Thoracic aorta (tissue), 2 donors: ENCODE data around the gene ICAM4. TPM values are rescaled to one million over a fixed set of nuclear protein-coding genes. Genes with fewer than 3 reads are reported as not detected.

Experiments
- ATAC-seq: fragments of 150-250 bp; one replicate; pipeline ENCODE4 v1.8.0; 2017; ENCODE audit warnings: low read depth; ENCODE audit not compliant: insufficient number of reproducible peaks, low FRiP score
- DNase-seq: peaks from one replicate; pipeline ENCODE4 v3.0.0-alpha.2; 2020; ENCODE audit warnings: low spot score
- H3K27ac ChIP-seq, 2 donors: fragments of 200-600 bp; sonication (generic); 1 replicate in 1 of 2; 2 replicates in 1 of 2; pipeline ENCODE4 v1.5.1; 2016; ENCODE audit warnings: mild to moderate bottlenecking in 2 of 2, moderate library complexity in 2 of 2
- H3K27me3 ChIP-seq: fragments of 200-600 bp; sonication (generic); replicated peaks from 2 replicates; pipeline ENCODE4 v1.6.0; 2016; ENCODE audit warnings: mild to moderate bottlenecking; ENCODE audit not compliant: insufficient read depth
- H3K36me3 ChIP-seq: fragments of 200-600 bp; sonication (generic); one replicate; pipeline ENCODE4 v1.5.1; 2016
- H3K4me1 ChIP-seq, 2 donors: fragments of 200-600 bp; sonication (generic); 1 replicate in 1 of 2; 2 replicates in 1 of 2; pipeline versions ENCODE4 v1.5.1 to v1.6.0; 2016; ENCODE audit warnings: low read depth in 2 of 2, mild to moderate bottlenecking in 1 of 2; ENCODE audit not compliant: control insufficient read depth in 1 of 2
- H3K4me3 ChIP-seq: fragments of 200-600 bp; sonication (generic); 2 replicates; pipeline ENCODE4 v1.5.1; 2016; ENCODE audit warnings: mild to moderate bottlenecking
- H3K9me3 ChIP-seq: fragments of 200-600 bp; sonication (generic); 2 replicates; pipeline ENCODE4 v1.5.1; 2016
- CTCF ChIP-seq: fragments of 200-600 bp; sonication (generic); IDR thresholded peaks from one replicate; pipeline ENCODE4 v1.5.1; 2019; ENCODE audit warnings: antibody characterized with exemption
- total RNA-seq, 2 donors: library from RNA; depleted of rRNA; stranded (reverse); fragments of >200 nt; gene quantifications; one replicate each; pipeline versions ENCODE4 v1.1.0 to v1.2.3, GENCODE V29; 2016

Gene ICAM4
- total RNA-seq, 2 donors from 2014 or later = 0.95 to 2.0 TPM

- no peak overlapping the region for H3K27ac ChIP-seq
- TF ChIP-seq CTCF = no peak
- H3K27me3 ChIP-seq = no peaks in the 10 kb centered on the region
- no peaks in the 10 kb centered on the region for H3K9me3 ChIP-seq
- H3K4me1 ChIP-seq = peaks cover 4 to 10% of the 10 kb centered on the region in 2 donors
- ATAC-seq = no peak
- H3K4me3 ChIP-seq = no peak overlapping the region
- peaks cover 48% of the 10 kb centered on the region for H3K36me3 ChIP-seq
- no peak for DNase-seq
Observed at GRCh38 chr19:10318807-10319682, 32.3 kb downstream of the ICAM4 start.

GRCh38 chr19:10320602-10321416, 34.1 kb downstream of the ICAM4 start:
- peaks cover 66% of the 10 kb centered on the region for H3K36me3 ChIP-seq

GRCh38 chr19:10321417-10321797, 34.7 kb downstream of the ICAM4 start:
- no peaks in the 10 kb centered on the region for H3K9me3 ChIP-seq
- H3K36me3 ChIP-seq = peaks cover 67% of the 10 kb centered on the region
- no peak for TF ChIP-seq CTCF
- H3K27ac ChIP-seq = no peak overlapping the region
- no peak for ATAC-seq
- no peaks in the 10 kb centered on the region for H3K27me3 ChIP-seq
- no peak for DNase-seq
- H3K4me1 ChIP-seq = no peaks in the 10 kb centered on the region
- H3K4me3 ChIP-seq = no peak overlapping the region

More at GRCh38 chr19:10320602-10321416, 34.1 kb downstream of the ICAM4 start:
- DNase-seq (no peak), ATAC-seq (no peak)
- Histone ChIP-seq H3K27me3 (no peaks in the 10 kb centered on the region), H3K4me3 (no peak overlapping the region), H3K9me3 (no peaks in the 10 kb centered on the region), H3K4me1 (peaks cover 0 to 4% of the 10 kb centered on the region in 2 donors), H3K27ac (no peak overlapping the region)
- TF ChIP-seq CTCF = no peak

GRCh38 chr19:10321874-10322835, 35.4 kb downstream of the ICAM4 start:
- TF ChIP-seq CTCF = no peak
- ATAC-seq = no peak
- Histone ChIP-seq H3K9me3 (no peaks in the 10 kb centered on the region), H3K4me3 (no peak overlapping the region), H3K4me1 (no peaks in the 10 kb centered on the region), H3K27ac (no peak overlapping the region), H3K36me3 (peaks cover 70% of the 10 kb centered on the region), H3K27me3 (no peaks in the 10 kb centered on the region)
- DNase-seq = no peak
